OCI-LY1 (cell line): ENCODE measurements around the gene ZP3.
"Not testable (repeated sequence)": the region's sequence is repeated elsewhere in the genome, so short reads cannot be mapped to it uniquely, and the experiment has no call there.

Source experiments
- H2AFZ ChIP-seq: fragments of 200-600 bp; sonication (generic), shearing (Covaris generic); 2 replicates; pipeline ENCODE4 v1.6.0; 2014; ENCODE audit warnings: antibody characterized with exemption, mild to moderate bottlenecking, low read length
- H3F3A ChIP-seq: fragments of 200-600 bp; sonication (generic), shearing (Covaris generic); 2 replicates; pipeline ENCODE4 v1.6.0; 2014; ENCODE audit warnings: mild to moderate bottlenecking, antibody characterized with exemption, low read length, moderate library complexity; ENCODE audit not compliant: insufficient read depth
- H3K27ac ChIP-seq: fragments of 200-600 bp; sonication (generic); 2 replicates; pipeline ENCODE4 v1.5.1; 2014; ENCODE audit warnings: low read length, mixed run types, mild to moderate bottlenecking, low read depth; ENCODE audit not compliant: poor library complexity, severe bottlenecking
- H3K27me3 ChIP-seq: fragments of 200-600 bp; sonication (generic); 2 replicates; pipeline ENCODE4 v1.6.0; 2014; ENCODE audit warnings: antibody characterized with exemption, mild to moderate bottlenecking, low read length, moderate library complexity; ENCODE audit not compliant: insufficient read depth
- H3K36me3 ChIP-seq: fragments of 200-600 bp; sonication (generic); 2 replicates; pipeline ENCODE4 v1.6.1; 2014; ENCODE audit warnings: mild to moderate bottlenecking, antibody characterized with exemption, low read length, moderate library complexity, mixed read lengths; ENCODE audit not compliant: insufficient read depth
- H3K4me1 ChIP-seq: fragments of 200-600 bp; sonication (generic); 2 replicates; pipeline ENCODE4 v1.5.1; 2014; ENCODE audit warnings: mild to moderate bottlenecking, low read length, moderate library complexity; ENCODE audit not compliant: insufficient read depth, severe bottlenecking
- H3K4me2 ChIP-seq: fragments of 200-600 bp; sonication (generic), shearing (Covaris generic); 2 replicates; pipeline ENCODE4 v1.6.1; 2014; ENCODE audit warnings: low read length
- H3K4me3 ChIP-seq: fragments of 200-600 bp; sonication (generic); 2 replicates; pipeline ENCODE4 v1.5.1; 2014; ENCODE audit warnings: low read length, low read depth, mild to moderate bottlenecking, mixed read lengths; ENCODE audit not compliant: poor library complexity, severe bottlenecking
- H3K79me2 ChIP-seq: fragments of 200-600 bp; shearing (Covaris generic); 2 replicates; pipeline ENCODE4 v1.6.1; 2016; ENCODE audit warnings: mixed run types, low read length, mixed read lengths; ENCODE audit not compliant: insufficient read depth
- H3K9ac ChIP-seq: fragments of 200-600 bp; sonication (generic), shearing (Covaris generic); 2 replicates; pipeline ENCODE4 v1.6.1; 2014; ENCODE audit warnings: mild to moderate bottlenecking, low read length, mixed read lengths
- H3K9me2 ChIP-seq: fragments of 200-600 bp; sonication (generic), shearing (Covaris generic); 2 replicates; pipeline ENCODE4 v1.6.1; 2014; ENCODE audit warnings: low read depth, mild to moderate bottlenecking, low read length, mixed read lengths
- H3K9me3 ChIP-seq: fragments of 200-600 bp; shearing (Covaris generic); 2 replicates; pipeline ENCODE4 v1.6.1; 2014; ENCODE audit warnings: low read length, mixed read lengths
- H4K20me1 ChIP-seq: fragments of 200-600 bp; sonication (generic), shearing (Covaris generic); 2 replicates; pipeline ENCODE4 v1.6.0; 2016; ENCODE audit warnings: mild to moderate bottlenecking, low read length; ENCODE audit not compliant: insufficient read depth
- EZH2 ChIP-seq: fragments of 200-600 bp; sonication (generic), shearing (Covaris generic); IDR thresholded peaks from 2 replicates; pipeline ENCODE4 v1.8.0; 2017; ENCODE audit warnings: borderline replicate concordance, mixed run types, mild to moderate bottlenecking, antibody characterized with exemption, low read length, moderate library complexity, mixed read lengths
- TF ChIP-seq, protein P1 (sequence below): fragments of 200-600 bp; sonication (generic), shearing (Covaris generic); IDR thresholded peaks from 2 replicates; pipeline ENCODE4 v1.5.1; 2017; ENCODE audit warnings: mild to moderate bottlenecking, antibody characterized with exemption, low read length, moderate library complexity, mixed read lengths

The ZP3 gene

DNA sequence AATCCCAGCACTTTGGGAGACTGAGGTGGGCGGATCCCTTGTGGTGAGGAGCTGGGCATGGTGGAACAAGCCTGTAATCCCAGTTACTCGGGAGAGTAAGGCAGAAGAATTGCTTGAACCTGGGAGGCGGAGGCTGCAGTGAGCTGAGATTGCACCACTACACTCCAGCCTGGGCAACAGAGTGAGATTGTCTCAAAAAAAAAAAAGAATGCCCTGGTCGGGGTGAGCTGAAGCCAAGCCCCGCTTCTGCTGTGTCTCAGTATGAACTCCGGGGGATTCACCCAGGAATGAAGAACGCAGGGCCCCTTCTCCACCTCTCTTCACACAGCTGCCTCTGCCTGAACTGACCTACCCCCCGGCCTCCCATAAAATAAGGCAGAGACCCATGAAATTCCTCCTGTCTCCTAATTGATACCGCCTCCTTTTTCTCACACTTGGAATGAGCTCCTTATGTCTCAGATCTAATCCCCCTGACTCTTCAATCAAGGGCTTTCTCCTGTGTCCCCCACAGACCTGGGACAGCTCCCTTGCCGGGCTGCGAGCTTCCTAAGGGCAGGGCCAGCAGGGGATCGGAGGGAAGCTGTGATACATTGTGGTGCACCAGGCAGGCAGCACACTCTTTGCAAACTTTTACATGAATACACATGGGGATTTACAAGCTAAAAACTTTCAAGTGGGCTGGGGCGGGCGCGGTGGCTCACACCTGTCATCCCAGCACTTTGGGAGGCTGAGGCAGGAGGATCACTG lies 911 bp upstream of the ZP3 start:
- H3K27me3 ChIP-seq = 0 out of 2 replicates have a peak, but pooled peaks cover 2% of the 10 kb centered on the region
- H3K9ac ChIP-seq = no peak overlapping the region
- H3K4me3 ChIP-seq = no peak overlapping the region
- H3K27ac ChIP-seq = no peak overlapping the region
- no peaks in the 10 kb centered on the region for H3K4me1 ChIP-seq
- TF ChIP-seq, protein P1, sequence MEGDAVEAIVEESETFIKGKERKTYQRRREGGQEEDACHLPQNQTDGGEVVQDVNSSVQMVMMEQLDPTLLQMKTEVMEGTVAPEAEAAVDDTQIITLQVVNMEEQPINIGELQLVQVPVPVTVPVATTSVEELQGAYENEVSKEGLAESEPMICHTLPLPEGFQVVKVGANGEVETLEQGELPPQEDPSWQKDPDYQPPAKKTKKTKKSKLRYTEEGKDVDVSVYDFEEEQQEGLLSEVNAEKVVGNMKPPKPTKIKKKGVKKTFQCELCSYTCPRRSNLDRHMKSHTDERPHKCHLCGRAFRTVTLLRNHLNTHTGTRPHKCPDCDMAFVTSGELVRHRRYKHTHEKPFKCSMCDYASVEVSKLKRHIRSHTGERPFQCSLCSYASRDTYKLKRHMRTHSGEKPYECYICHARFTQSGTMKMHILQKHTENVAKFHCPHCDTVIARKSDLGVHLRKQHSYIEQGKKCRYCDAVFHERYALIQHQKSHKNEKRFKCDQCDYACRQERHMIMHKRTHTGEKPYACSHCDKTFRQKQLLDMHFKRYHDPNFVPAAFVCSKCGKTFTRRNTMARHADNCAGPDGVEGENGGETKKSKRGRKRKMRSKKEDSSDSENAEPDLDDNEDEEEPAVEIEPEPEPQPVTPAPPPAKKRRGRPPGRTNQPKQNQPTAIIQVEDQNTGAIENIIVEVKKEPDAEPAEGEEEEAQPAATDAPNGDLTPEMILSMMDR = no peak
- no peak for TF ChIP-seq EZH2
- H3K4me2 ChIP-seq = no peak overlapping the region
- H3K79me2 ChIP-seq = no peaks in the 10 kb centered on the region
- H3F3A ChIP-seq = no peaks in the 10 kb centered on the region
- no peak overlapping the region for H2AFZ ChIP-seq
- H3K36me3 ChIP-seq = no peaks in the 10 kb centered on the region
- no peaks in the 10 kb centered on the region for H3K9me2 ChIP-seq
- H4K20me1 ChIP-seq = no peaks in the 10 kb centered on the region
- H3K9me3 ChIP-seq = no peaks in the 10 kb centered on the region

DNA sequence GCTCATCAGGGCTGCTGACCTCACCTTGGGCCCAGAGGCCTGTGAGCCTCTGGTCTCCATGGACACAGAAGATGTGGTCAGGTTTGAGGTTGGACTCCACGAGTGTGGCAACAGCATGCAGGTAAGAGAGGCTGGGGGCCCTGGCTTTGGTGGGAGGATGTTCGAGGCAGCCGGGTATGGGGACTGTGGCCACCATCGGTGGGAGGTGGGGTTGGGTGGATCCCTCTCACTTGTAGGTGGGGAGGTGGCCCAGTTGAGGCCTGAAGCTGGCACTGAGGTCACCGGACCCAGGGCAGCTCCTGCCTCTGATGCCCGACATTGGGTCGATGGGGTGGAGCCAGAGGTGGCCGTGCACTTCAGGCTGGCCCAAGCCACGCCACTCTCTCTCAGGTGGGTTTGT lies 406 bp downstream of the ZP3 start:
- H4K20me1 ChIP-seq = no peaks in the 10 kb centered on the region
- H3K9me3 ChIP-seq = no peaks in the 10 kb centered on the region
- TF ChIP-seq, protein P1 = no peak
- no peak for TF ChIP-seq EZH2
- H3F3A ChIP-seq = no peaks in the 10 kb centered on the region
- no peak overlapping the region for H3K4me3 ChIP-seq
- no peaks in the 10 kb centered on the region for H3K4me1 ChIP-seq
- no peak overlapping the region for H3K4me2 ChIP-seq
- no peak overlapping the region for H2AFZ ChIP-seq
- no peaks in the 10 kb centered on the region for H3K27me3 ChIP-seq
- H3K36me3 ChIP-seq = no peaks in the 10 kb centered on the region
- H3K9ac ChIP-seq = no peak overlapping the region
- H3K9me2 ChIP-seq = no peaks in the 10 kb centered on the region
- no peaks in the 10 kb centered on the region for H3K79me2 ChIP-seq
- H3K27ac ChIP-seq = no peak overlapping the region

DNA sequence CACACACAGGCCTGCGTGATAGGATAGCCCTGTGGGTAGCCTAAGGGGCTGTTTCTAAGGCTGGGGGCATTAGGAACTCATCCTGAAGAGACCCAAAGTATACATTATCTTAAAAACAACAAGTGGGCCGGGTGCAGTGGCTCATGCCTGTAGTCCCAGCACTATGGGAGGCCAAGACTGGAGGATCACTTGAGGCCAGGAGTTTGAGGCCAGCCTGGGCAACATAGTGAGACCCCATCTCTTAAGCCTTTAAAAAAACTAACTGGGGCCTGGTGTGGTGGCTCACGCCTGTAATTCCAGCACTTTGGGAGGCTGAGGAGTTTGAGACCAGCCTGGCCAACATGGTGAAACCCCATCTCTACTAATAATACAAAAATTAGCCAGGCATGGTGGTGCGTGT lies 808 bp downstream of the ZP3 start:
- H3K4me1 ChIP-seq, H3K9me2 ChIP-seq, H3K4me2 ChIP-seq, H3K36me3 ChIP-seq, H3K27me3 ChIP-seq, H4K20me1 ChIP-seq, H3K27ac ChIP-seq, H2AFZ ChIP-seq, H3K79me2 ChIP-seq, H3K4me3 ChIP-seq, H3K9ac ChIP-seq, H3K9me3 ChIP-seq, H3F3A ChIP-seq: not testable (repeated sequence)

DNA sequence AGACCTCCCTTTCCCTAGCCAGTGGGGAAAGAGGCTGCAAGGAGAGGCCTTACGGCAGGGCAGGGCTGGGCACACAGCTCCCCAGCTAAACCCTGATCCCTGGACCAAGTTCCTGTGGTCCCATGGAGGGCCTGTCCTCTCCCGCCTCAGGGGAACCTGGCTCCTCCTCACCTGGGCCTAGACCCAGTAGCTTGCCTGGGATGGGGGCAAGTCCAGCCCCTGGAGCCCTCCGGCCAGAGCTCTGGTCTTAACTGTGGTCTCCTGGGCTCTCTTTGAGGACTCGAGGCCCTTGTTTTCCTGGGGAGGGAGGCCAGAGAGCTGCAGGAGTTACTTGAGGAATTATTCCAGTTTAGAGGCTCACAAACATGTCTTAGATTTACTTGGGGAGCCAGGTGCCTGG lies 1.5 kb downstream of the ZP3 start:
- Histone ChIP-seq H3K4me3 (no peak overlapping the region), H3K79me2 (no peaks in the 10 kb centered on the region), H3K4me1 (no peaks in the 10 kb centered on the region), H4K20me1 (no peaks in the 10 kb centered on the region), H3K9me2 (no peaks in the 10 kb centered on the region), H3F3A (no peaks in the 10 kb centered on the region), H3K27ac (no peak overlapping the region), H3K9ac (no peak overlapping the region), H3K4me2 (no peak overlapping the region), H3K36me3 (no peaks in the 10 kb centered on the region), H3K9me3 (no peaks in the 10 kb centered on the region), H3K27me3 (no peaks in the 10 kb centered on the region), H2AFZ (no peak overlapping the region)
- TF ChIP-seq, protein P1 = no peak
- no peak for TF ChIP-seq EZH2
